Heart left ventricle (tissue), 16 donors: ENCODE results near the gene MDK. TPM values are rescaled to one million over a fixed set of nuclear protein-coding genes. Genes with fewer than 3 reads are reported as not detected.
A peak's percentile ranks its signal among the peaks of the same experiment; 100 is the strongest.

Experiments used
- ATAC-seq, 4 donors: fragments of 200-7000 bp; cut with Tn5 transposase; one replicate each; pipeline ENCODE4 v1.9.1; 2020 to 2022; ENCODE audit warnings: moderate library complexity in 4 of 4, mild to moderate bottlenecking in 3 of 4, moderate number of reproducible peaks in 1 of 4
- DNase-seq, 5 donors: peaks; one replicate each; pipeline ENCODE4 v3.0.0-alpha.2; 2020
- H3K27ac ChIP-seq, 12 donors: fragments of 200-600 bp; sonication (generic) in 4 of 12; one replicate each; pipeline versions ENCODE4 v1.5.0 to v1.8.0; 2016 to 2022; ENCODE audit warnings: mild to moderate bottlenecking in 2 of 12
- H3K27me3 ChIP-seq, 9 donors: fragments of 200-600 bp; sonication (generic) in 2 of 9; one replicate each; pipeline versions ENCODE4 v1.5.1 to v1.8.0; 2016 to 2022; ENCODE audit warnings: mild to moderate bottlenecking in 3 of 9
- H3K36me3 ChIP-seq, 9 donors: fragments of 200-600 bp; sonication (generic) in 2 of 9; one replicate each; pipeline versions ENCODE4 v1.5.0 to v1.8.0; 2018 to 2022; ENCODE audit warnings: mild to moderate bottlenecking in 2 of 9
- H3K4me1 ChIP-seq, 12 donors: fragments of 200-600 bp; sonication (generic) in 4 of 12; one replicate each; pipeline versions ENCODE4 v1.5.0 to v1.8.0; 2016 to 2022; ENCODE audit warnings: mild to moderate bottlenecking in 3 of 12
- H3K4me3 ChIP-seq, 12 donors: fragments of 200-600 bp; sonication (generic) in 4 of 12; one replicate each; pipeline versions ENCODE4 v1.5.0 to v1.8.0; 2017 to 2022; ENCODE audit warnings: mild to moderate bottlenecking in 9 of 12, moderate library complexity in 4 of 12
- H3K9me3 ChIP-seq, 12 donors: fragments of 200-600 bp; sonication (generic) in 4 of 12; one replicate each; pipeline versions ENCODE4 v1.5.0 to v1.8.0; 2016 to 2022; ENCODE audit warnings: mild to moderate bottlenecking in 1 of 12
- POLR2A ChIP-seq, 2 donors: fragments of 450-650 bp; IDR thresholded peaks; one replicate each; pipeline ENCODE4 v1.6.1; 2017; ENCODE audit warnings: antibody characterized with exemption in 2 of 2, mild to moderate bottlenecking in 2 of 2, moderate library complexity in 2 of 2
- WGBS, 4 donors: extraction: QIAGEN DNeasy Blood & Tissue Kit in 2 of 4; methylation state at CpG; one replicate each; pipeline versions ENCODE4 v1.1.5 to v1.1.7; 2013 to 2018; 5-methylcytosine and 5-hydroxymethylcytosine counted together
- intact Hi-C, 10 donors: fragments of 100-400 bp; cut with DNase I; formaldehyde crosslinking; loops; one replicate each; pipeline versions ENCODE4 v1.11.1 to v1.14.2; 2022
- polyA plus RNA-seq, 2 donors: library from polyadenylated mRNA; stranded (reverse); fragments of 200-250 nt; gene quantifications; one replicate each; pipeline ENCODE4 v1.2.3, GENCODE V29; 2013
- total RNA-seq, 9 donors: library from RNA; depleted of rRNA in 2 of 9; stranded (reverse); fragments of >200 nt in 2 of 9; fragmentation: NEBNext Ultra II Directional in 3 of 9; extraction: Animal tissue kit (Norgen Biotek cat#: 25700) in 3 of 9; gene quantifications; one replicate each; pipeline versions ENCODE4 v1.1.0 to v1.2.4, GENCODE V29; 2016 to 2023
- TF ChIP-seq, protein P1 (sequence below), 12 donors: fragments of 200-600 bp; sonication (generic) in 4 of 12; IDR thresholded peaks; one replicate each; pipeline versions ENCODE4 v1.5.0 to v1.8.0; 2018 to 2022; ENCODE audit warnings: antibody characterized with exemption in 12 of 12, mild to moderate bottlenecking in 5 of 12
- donor health status: ischemic (EF 13 %, LVEDD 7.1; RV severe dilation, severe dysfunction).
- donor health status: healthy with polysubstance abuse.
- donor health status: DM: no; HTN: yes; CAD: no.
- donor health status: DM: no; HTN: no; CAD: no.
- donor health status: ischemic (EF 25% LVEDD 6.9; RV normal size, moderate dysfunction).
- donor health status: ischemic (EF 25% LVEDD 5.7; RV mildly dilated, moderate dysfunction).
- donor health status: healthy.
- donor health status: DM: yes; HTN: yes; CAD: no.
- donor health status: ischemic (EF 35%, LVEDD 5.7; RV mildly dilated, moderate dysfunction).
- donor health status: nonischemic (EF 11% LVEDD 7.7; RV severe dilation, severe dysfunction).
- donor health status: DM: yes; HTN: yes; CAD: no.
- donor health status: PGD.
- donor health status: ischemic (EF 29% LVEDD 5.4; RV normal size, mild dysfunction).
- donor health status: nonischemic (EF 23%, LVEDD 6.1; RV moderate dilation, normal function).

MDK gene
- total and polyA plus RNA-seq, 11 donors = 1.9 to 26.5 (median 5.4) TPM

GRCh38 chr11:46388619-46389449 is 7.4 kb downstream of the MDK start:
- peaks cover 11 to 60% (median 27%) of the 10 kb centered on the region in 9 donors for H3K27me3 ChIP-seq

GRCh38 chr11:46389450-46390330 is 8.2 kb downstream of the MDK start:
- H3K27me3 ChIP-seq = peaks cover 11 to 60% (median 27%) of the 10 kb centered on the region in 9 donors
- intact Hi-C loops = loop anchor here (1.0 to 10.0 kb wide), 7 partner anchors 138 to 228 kb away; partner anchors contain the start of genes ATG13 (in 8 of the 10) and HARBI1 (in 8 of the 10)
- 3 to 5% (median 3%) methylated on average over 58 to 80 of the region's 80 CpGs for WGBS, 4 donors

More at GRCh38 chr11:46388619-46389449, 7.4 kb downstream of the MDK start:
- TF ChIP-seq, protein P1, sequence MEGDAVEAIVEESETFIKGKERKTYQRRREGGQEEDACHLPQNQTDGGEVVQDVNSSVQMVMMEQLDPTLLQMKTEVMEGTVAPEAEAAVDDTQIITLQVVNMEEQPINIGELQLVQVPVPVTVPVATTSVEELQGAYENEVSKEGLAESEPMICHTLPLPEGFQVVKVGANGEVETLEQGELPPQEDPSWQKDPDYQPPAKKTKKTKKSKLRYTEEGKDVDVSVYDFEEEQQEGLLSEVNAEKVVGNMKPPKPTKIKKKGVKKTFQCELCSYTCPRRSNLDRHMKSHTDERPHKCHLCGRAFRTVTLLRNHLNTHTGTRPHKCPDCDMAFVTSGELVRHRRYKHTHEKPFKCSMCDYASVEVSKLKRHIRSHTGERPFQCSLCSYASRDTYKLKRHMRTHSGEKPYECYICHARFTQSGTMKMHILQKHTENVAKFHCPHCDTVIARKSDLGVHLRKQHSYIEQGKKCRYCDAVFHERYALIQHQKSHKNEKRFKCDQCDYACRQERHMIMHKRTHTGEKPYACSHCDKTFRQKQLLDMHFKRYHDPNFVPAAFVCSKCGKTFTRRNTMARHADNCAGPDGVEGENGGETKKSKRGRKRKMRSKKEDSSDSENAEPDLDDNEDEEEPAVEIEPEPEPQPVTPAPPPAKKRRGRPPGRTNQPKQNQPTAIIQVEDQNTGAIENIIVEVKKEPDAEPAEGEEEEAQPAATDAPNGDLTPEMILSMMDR (IDR thresholded peaks at IDR 0.05) = no peak
- no peak for DNase-seq
- intact Hi-C loops = loop anchor here in 9 of 10 donors (1.0 to 10.0 kb wide), 7 partner anchors 138 to 228 kb away; partner anchors contain the start of genes ATG13 (in 4 of the 9) and HARBI1 (in 4 of the 9)
- Histone ChIP-seq H3K36me3 (no peaks in the 10 kb centered on the region), H3K9me3 (no peaks in the 10 kb centered on the region), H3K27ac (no peak overlapping the region), H3K4me3 (peak overlapping the region in 8 of 12 donors; percentile 14 to 61 (median 50)), H3K4me1 (peaks cover 0 to 53% (median 28%) of the 10 kb centered on the region in 12 donors)
- ATAC-seq = no peak
- 12 to 18% (median 14%) methylated on average over 13 to 21 of the region's 21 CpGs for WGBS, 4 donors

DNA sequence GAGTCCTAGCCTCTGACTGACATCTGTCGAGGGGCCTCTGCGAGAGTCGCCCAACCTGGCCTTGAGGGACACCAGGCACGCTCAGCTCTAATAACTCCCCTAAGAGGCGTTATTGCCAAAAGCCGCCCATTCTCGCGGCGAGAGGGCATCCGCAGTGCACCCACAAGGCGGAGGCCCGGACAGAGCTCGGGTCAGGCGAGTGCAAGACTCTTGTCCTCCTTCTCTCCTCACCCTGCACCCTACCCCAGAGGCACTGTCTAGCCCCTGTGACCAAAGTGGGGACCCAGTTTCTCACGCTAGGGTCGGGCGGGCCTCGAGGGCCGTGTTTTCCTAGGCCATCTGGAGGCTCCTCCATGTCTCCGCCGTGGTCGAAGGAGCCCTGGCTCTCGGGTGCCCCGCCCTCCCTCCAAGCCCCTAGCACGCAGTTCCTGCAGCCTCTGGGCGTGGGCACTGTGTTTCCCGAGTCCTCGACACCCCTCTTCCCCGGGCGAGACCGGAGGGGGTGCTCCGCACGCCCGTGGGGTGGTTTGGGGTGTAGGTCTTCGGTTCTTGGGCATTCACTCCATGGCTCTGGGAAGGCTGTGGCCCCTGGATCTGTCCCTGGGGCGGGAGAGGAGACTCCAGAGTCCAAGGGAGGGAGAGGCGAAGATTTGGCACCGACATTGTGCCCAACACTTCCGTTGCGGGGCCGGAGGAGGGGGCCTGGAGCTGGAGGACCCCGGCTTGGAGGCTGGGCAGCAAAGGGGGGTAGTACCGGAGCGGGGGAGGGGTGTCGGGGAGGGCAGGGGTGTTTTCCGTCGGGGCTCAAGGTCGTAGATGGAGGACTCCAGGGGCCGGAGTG is 9.1 kb downstream of the MDK start:
- H3K4me1 ChIP-seq = peaks cover 0 to 53% (median 28%) of the 10 kb centered on the region in 12 donors
- H3K9me3 ChIP-seq = no peaks in the 10 kb centered on the region
- H3K4me3 ChIP-seq = peak overlapping the region in 1 of 12 donors; percentile 3
- intact Hi-C loops = loop anchor here in 8 of 10 donors (2.0 to 10.0 kb wide), 5 partner anchors 137 to 227 kb away; partner anchors contain the start of genes ATG13 (in 4 of the 8) and HARBI1 (in 4 of the 8)
- WGBS, 4 donors = 18 to 23% (median 18%) methylated on average over 26 to 49 of the region's 49 CpGs
- TF ChIP-seq POLR2A (IDR thresholded peaks at IDR 0.05) = no peak
- TF ChIP-seq, protein P1 (IDR thresholded peaks at IDR 0.05) = no peak
- peaks cover 11 to 60% (median 27%) of the 10 kb centered on the region in 9 donors for H3K27me3 ChIP-seq
- DNase-seq (no peak), ATAC-seq (no peak)
- no peaks in the 10 kb centered on the region for H3K36me3 ChIP-seq
- no peak overlapping the region for H3K27ac ChIP-seq

More at GRCh38 chr11:46389450-46390330, 8.2 kb downstream of the MDK start:
- Histone ChIP-seq H3K36me3 (no peaks in the 10 kb centered on the region), H3K4me3 (peak overlapping the region; percentile 14 to 61 (median 49)), H3K27ac (no peak overlapping the region), H3K9me3 (no peaks in the 10 kb centered on the region), H3K4me1 (peaks cover 0 to 53% (median 28%) of the 10 kb centered on the region in 12 donors)
- DNase-seq = peak; percentile 58 to 82 (median 69)
- ATAC-seq = peak; percentile 52 to 78 (median 72)
- TF ChIP-seq, protein P1 (IDR thresholded peaks at IDR 0.05) = peak; percentile 79 to 92 (median 87)
- no peak for TF ChIP-seq POLR2A (IDR thresholded peaks at IDR 0.05)
